Hepatocyte (in vitro differentiated cells): Measurements from ENCODE around the gene NDUFV2. TPM values are rescaled to one million over a fixed set of nuclear protein-coding genes. Genes with fewer than 3 reads are reported as not detected.

Experiments used
- DNase-seq: peaks from one replicate; pipeline ENCODE4 v3.0.0-alpha.2; 2016; ENCODE audit warnings: low spot score
- H2AFZ ChIP-seq: fragments of 200-600 bp; sonication (generic); 2 replicates; pipeline ENCODE4 v1.6.0; 2016; ENCODE audit warnings: antibody characterized with exemption, mild to moderate bottlenecking
- H3K27ac ChIP-seq: fragments of 200-600 bp; sonication (generic); 2 replicates; pipeline ENCODE4 v1.5.1; 2016; ENCODE audit warnings: mild to moderate bottlenecking
- H3K27me3 ChIP-seq: fragments of 200-600 bp; sonication (generic); 2 replicates; pipeline ENCODE4 v1.6.1; 2016
- H3K36me3 ChIP-seq: fragments of 200-600 bp; sonication (generic); replicated peaks from 2 replicates; pipeline ENCODE4 v1.5.1; 2016; ENCODE audit warnings: low read depth; ENCODE audit not compliant: insufficient read depth
- H3K4me1 ChIP-seq: fragments of 200-600 bp; sonication (generic); 2 replicates; pipeline ENCODE4 v1.5.1; 2016; ENCODE audit warnings: mild to moderate bottlenecking, moderate library complexity; ENCODE audit not compliant: insufficient read depth
- H3K4me2 ChIP-seq: fragments of 200-600 bp; sonication (generic); 2 replicates; pipeline ENCODE4 v1.6.0; 2016
- H3K4me3 ChIP-seq: fragments of 200-600 bp; sonication (generic); 2 replicates; pipeline ENCODE4 v1.5.1; 2016; ENCODE audit warnings: mild to moderate bottlenecking
- H3K79me2 ChIP-seq: fragments of 200-600 bp; sonication (generic); 2 replicates; pipeline ENCODE4 v1.6.0; 2017; ENCODE audit warnings: mild to moderate bottlenecking
- H3K9me2 ChIP-seq: fragments of 200-600 bp; sonication (generic); replicated peaks from 2 replicates; pipeline ENCODE4 v1.6.0; 2017; ENCODE audit warnings: mild to moderate bottlenecking; ENCODE audit not compliant: insufficient read depth
- H3K9me3 ChIP-seq: fragments of 200-600 bp; sonication (generic); 2 replicates; pipeline ENCODE4 v1.5.1; 2016; ENCODE audit warnings: low read depth, mild to moderate bottlenecking
- H4K20me1 ChIP-seq: fragments of 200-600 bp; sonication (generic); 2 replicates; pipeline ENCODE4 v1.6.0; 2016; ENCODE audit warnings: mild to moderate bottlenecking; ENCODE audit not compliant: insufficient read depth, poor library complexity, severe bottlenecking
- EZH2 ChIP-seq: fragments of 200-600 bp; sonication (generic); IDR thresholded peaks from 2 replicates; pipeline ENCODE4 v1.6.1; 2016; ENCODE audit warnings: antibody characterized with exemption, mild to moderate bottlenecking, borderline replicate concordance
- EZH2phosphoT487 ChIP-seq: fragments of 200-600 bp; sonication (generic); IDR thresholded peaks from one replicate; pipeline ENCODE4 v1.6.1; 2018; ENCODE audit warnings: antibody characterized with exemption, mild to moderate bottlenecking, low read depth, moderate library complexity; ENCODE audit not compliant: unreplicated experiment, severe bottlenecking
- WGBS: methylation state at CpG from one replicate; pipeline ENCODE4 v1.1.6; 2016; ENCODE audit warnings: low lambda C conversion rate; ENCODE audit errors: missing lambda C conversion rate; 5-methylcytosine and 5-hydroxymethylcytosine counted together
- polyA plus RNA-seq: library from polyadenylated mRNA; unstranded; fragments of >200 nt; fragmentation: Nextera tagmentation; extraction: Ambion mirVana; gene quantifications from 2 replicates; pipeline ENCODE4 v1.2.1, GENCODE V29; 2016
- total RNA-seq: library from RNA; depleted of rRNA; stranded (reverse); fragments of >200 nt; gene quantifications from 2 replicates; pipeline ENCODE4 v1.2.3, GENCODE V29; 2014
- TF ChIP-seq, protein P1 (sequence below): fragments of 200-600 bp; sonication (generic); IDR thresholded peaks from 2 replicates; pipeline ENCODE4 v1.5.1; 2016; ENCODE audit warnings: antibody characterized with exemption, mild to moderate bottlenecking; ENCODE audit not compliant: poor library complexity

Gene NDUFV2
- total and polyA plus RNA-seq, 2 experiments from 2014 or later: 178 to 238 TPM

DNA sequence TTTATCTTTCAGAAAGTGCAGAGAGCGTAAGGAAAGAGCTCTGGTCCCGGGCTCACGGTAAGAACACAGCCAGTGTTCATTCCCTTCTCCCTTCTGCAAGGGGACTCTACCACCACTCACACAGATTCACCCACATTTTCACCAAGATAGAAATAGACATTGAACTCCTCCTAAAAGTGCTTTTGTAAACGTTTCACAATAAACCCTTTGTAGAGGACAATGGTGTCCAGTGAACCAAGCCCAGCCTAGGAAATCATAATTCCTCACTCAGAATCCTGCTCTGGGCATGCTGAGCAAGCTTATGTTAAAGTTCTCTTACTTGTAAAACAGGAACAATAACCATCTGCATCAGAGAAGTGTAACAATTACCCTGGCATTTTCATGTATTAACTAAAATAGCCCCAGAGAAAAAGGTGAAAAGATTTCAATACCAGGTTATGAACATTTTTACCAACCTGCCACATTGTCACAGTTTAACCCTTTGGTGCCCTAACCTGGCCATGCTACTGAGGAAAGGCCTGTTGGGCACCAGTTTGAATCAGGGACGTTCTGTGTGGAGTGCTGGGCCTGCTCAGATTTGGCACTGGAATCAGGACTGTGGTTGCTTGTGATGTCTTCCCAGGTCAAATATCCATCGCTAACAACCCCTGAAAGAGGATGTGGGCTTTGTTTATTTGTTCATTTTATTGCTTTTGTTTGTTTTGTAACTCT is 22.5 kb upstream of the NDUFV2 start:
- no peaks in the 10 kb centered on the region for H3K9me2 ChIP-seq
- H3K9me3 ChIP-seq: no peaks in the 10 kb centered on the region
- no peaks in the 10 kb centered on the region for H4K20me1 ChIP-seq
- no peaks in the 10 kb centered on the region for H3K36me3 ChIP-seq
- 79% methylated on average over 6 of the region's 6 CpGs for WGBS
- no peak overlapping the region for H3K27ac ChIP-seq
- no peak overlapping the region for H3K4me3 ChIP-seq
- H3K79me2 ChIP-seq: no peaks in the 10 kb centered on the region
- H3K4me2 ChIP-seq: no peak overlapping the region
- H3K4me1 ChIP-seq: no peaks in the 10 kb centered on the region
- H2AFZ ChIP-seq: no peak overlapping the region
- TF ChIP-seq, protein P1, sequence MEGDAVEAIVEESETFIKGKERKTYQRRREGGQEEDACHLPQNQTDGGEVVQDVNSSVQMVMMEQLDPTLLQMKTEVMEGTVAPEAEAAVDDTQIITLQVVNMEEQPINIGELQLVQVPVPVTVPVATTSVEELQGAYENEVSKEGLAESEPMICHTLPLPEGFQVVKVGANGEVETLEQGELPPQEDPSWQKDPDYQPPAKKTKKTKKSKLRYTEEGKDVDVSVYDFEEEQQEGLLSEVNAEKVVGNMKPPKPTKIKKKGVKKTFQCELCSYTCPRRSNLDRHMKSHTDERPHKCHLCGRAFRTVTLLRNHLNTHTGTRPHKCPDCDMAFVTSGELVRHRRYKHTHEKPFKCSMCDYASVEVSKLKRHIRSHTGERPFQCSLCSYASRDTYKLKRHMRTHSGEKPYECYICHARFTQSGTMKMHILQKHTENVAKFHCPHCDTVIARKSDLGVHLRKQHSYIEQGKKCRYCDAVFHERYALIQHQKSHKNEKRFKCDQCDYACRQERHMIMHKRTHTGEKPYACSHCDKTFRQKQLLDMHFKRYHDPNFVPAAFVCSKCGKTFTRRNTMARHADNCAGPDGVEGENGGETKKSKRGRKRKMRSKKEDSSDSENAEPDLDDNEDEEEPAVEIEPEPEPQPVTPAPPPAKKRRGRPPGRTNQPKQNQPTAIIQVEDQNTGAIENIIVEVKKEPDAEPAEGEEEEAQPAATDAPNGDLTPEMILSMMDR: no peak
- no peak for TF ChIP-seq EZH2phosphoT487
- TF ChIP-seq EZH2: no peak
- no peak for DNase-seq
- H3K27me3 ChIP-seq: no peaks in the 10 kb centered on the region

- no peak overlapping the region for H3K27ac ChIP-seq
- H3K27me3 ChIP-seq: no peaks in the 10 kb centered on the region
- no peaks in the 10 kb centered on the region for H3K9me2 ChIP-seq
- no peaks in the 10 kb centered on the region for H3K79me2 ChIP-seq
- no peak for DNase-seq
- TF ChIP-seq EZH2: no peak
- TF ChIP-seq EZH2phosphoT487: no peak
- TF ChIP-seq, protein P1: no peak
- no peaks in the 10 kb centered on the region for H3K36me3 ChIP-seq
- H3K4me2 ChIP-seq: no peak overlapping the region
- no peaks in the 10 kb centered on the region for H3K9me3 ChIP-seq
- no peaks in the 10 kb centered on the region for H3K4me1 ChIP-seq
- no peaks in the 10 kb centered on the region for H4K20me1 ChIP-seq
- 97% methylated on average over 4 of the region's 4 CpGs for WGBS
- H2AFZ ChIP-seq: no peak overlapping the region
- H3K4me3 ChIP-seq: no peak overlapping the region
These were observed 20.6 kb upstream of the NDUFV2 start for GRCh38 chr18:9081940-9082339.

- H3K4me2 ChIP-seq: no peak overlapping the region
- no peaks in the 10 kb centered on the region for H3K4me1 ChIP-seq
- no peaks in the 10 kb centered on the region for H3K36me3 ChIP-seq
- H3K79me2 ChIP-seq: no peaks in the 10 kb centered on the region
- DNase-seq: no peak
- H3K9me2 ChIP-seq: no peaks in the 10 kb centered on the region
- no peak overlapping the region for H2AFZ ChIP-seq
- no peaks in the 10 kb centered on the region for H3K9me3 ChIP-seq
- no peak overlapping the region for H3K4me3 ChIP-seq
- WGBS: 90% methylated on average over 5 of the region's 5 CpGs
- no peak overlapping the region for H3K27ac ChIP-seq
- TF ChIP-seq, protein P1: no peak
- TF ChIP-seq EZH2 (no peak), EZH2phosphoT487 (no peak)
- H3K27me3 ChIP-seq: no peaks in the 10 kb centered on the region
- H4K20me1 ChIP-seq: no peaks in the 10 kb centered on the region
These were observed 19.6 kb upstream of the NDUFV2 start for GRCh38 chr18:9082711-9083510.
